ENCODE data around the gene SEL1L3. TPM values are rescaled to one million over a fixed set of nuclear protein-coding genes. Genes with fewer than 3 reads are reported as not detected.

Gene SEL1L3
- total RNA-seq, 4 donors from 2014 or later: 0.73 to 4.1 (median 2.2) TPM

GRCh38 chr4:25713812-25714211 lies 149.0 kb downstream of the SEL1L3 start:
- intact Hi-C loops (cut with DNase I; ENCODE audit: low total_unique reads) (no loop called here), in situ Hi-C loops (cut with MboI; ENCODE audit: low sequenced_read_pairs in 4 of 4) (no loop called here)
- ATAC-seq (no peak), DNase-seq (no peak)
- Histone ChIP-seq H3K4me3 (no peak overlapping the region), H3K9me3 (no peaks in the 10 kb centered on the region), H3K27ac (no peak overlapping the region), H3K36me3 (no peaks in the 10 kb centered on the region), H3K27me3 (no peaks in the 10 kb centered on the region), H3K4me1 (no peaks in the 10 kb centered on the region)
- TF ChIP-seq CTCF (IDR thresholded peaks at IDR 0.05 in 4 of 5, conservative IDR thresholded peaks at IDR 0.05 in 1 of 5) (no peak), POLR2A (IDR thresholded peaks at IDR 0.05) (no peak)

GRCh38 chr4:25712611-25713010 lies 150.2 kb downstream of the SEL1L3 start:
- DNase-seq (no peak), ATAC-seq (no peak)
- Histone ChIP-seq H3K4me3 (no peak overlapping the region), H3K27me3 (no peaks in the 10 kb centered on the region), H3K27ac (no peak overlapping the region), H3K9me3 (no peaks in the 10 kb centered on the region), H3K4me1 (no peaks in the 10 kb centered on the region), H3K36me3 (no peaks in the 10 kb centered on the region)
- intact Hi-C loops (cut with DNase I; ENCODE audit: low total_unique reads) (no loop called here), in situ Hi-C loops (cut with MboI; ENCODE audit: low sequenced_read_pairs in 4 of 4) (no loop called here)
- TF ChIP-seq POLR2A (IDR thresholded peaks at IDR 0.05) (no peak), CTCF (IDR thresholded peaks at IDR 0.05 in 4 of 5, conservative IDR thresholded peaks at IDR 0.05 in 1 of 5) (no peak)

GRCh38 chr4:25710637-25711036 lies 152.2 kb downstream of the SEL1L3 start:
- Histone ChIP-seq H3K4me3 (no peak overlapping the region), H3K27ac (no peak overlapping the region), H3K9me3 (no peaks in the 10 kb centered on the region), H3K36me3 (no peaks in the 10 kb centered on the region), H3K4me1 (no peaks in the 10 kb centered on the region), H3K27me3 (no peaks in the 10 kb centered on the region)
- TF ChIP-seq CTCF (IDR thresholded peaks at IDR 0.05 in 4 of 5, conservative IDR thresholded peaks at IDR 0.05 in 1 of 5) (no peak), POLR2A (IDR thresholded peaks at IDR 0.05) (no peak)
- DNase-seq (no peak), ATAC-seq (no peak)
- in situ Hi-C loops (cut with MboI; ENCODE audit: low sequenced_read_pairs in 4 of 4): no loop called here
- intact Hi-C loops (cut with DNase I; ENCODE audit: low total_unique reads): no loop called here

GRCh38 chr4:25704516-25704915 lies 158.3 kb downstream of the SEL1L3 start:
- Histone ChIP-seq H3K4me1 (no peaks in the 10 kb centered on the region), H3K27me3 (no peaks in the 10 kb centered on the region), H3K4me3 (no peak overlapping the region), H3K27ac (no peak overlapping the region), H3K9me3 (no peaks in the 10 kb centered on the region), H3K36me3 (no peaks in the 10 kb centered on the region)
- intact Hi-C loops (cut with DNase I; ENCODE audit: low total_unique reads): no loop called here
- DNase-seq (no peak), ATAC-seq (no peak)
- in situ Hi-C loops (cut with MboI; ENCODE audit: low sequenced_read_pairs in 4 of 4): no loop called here
- TF ChIP-seq POLR2A (IDR thresholded peaks at IDR 0.05) (no peak), CTCF (IDR thresholded peaks at IDR 0.05 in 4 of 5, conservative IDR thresholded peaks at IDR 0.05 in 1 of 5) (no peak)

DNA sequence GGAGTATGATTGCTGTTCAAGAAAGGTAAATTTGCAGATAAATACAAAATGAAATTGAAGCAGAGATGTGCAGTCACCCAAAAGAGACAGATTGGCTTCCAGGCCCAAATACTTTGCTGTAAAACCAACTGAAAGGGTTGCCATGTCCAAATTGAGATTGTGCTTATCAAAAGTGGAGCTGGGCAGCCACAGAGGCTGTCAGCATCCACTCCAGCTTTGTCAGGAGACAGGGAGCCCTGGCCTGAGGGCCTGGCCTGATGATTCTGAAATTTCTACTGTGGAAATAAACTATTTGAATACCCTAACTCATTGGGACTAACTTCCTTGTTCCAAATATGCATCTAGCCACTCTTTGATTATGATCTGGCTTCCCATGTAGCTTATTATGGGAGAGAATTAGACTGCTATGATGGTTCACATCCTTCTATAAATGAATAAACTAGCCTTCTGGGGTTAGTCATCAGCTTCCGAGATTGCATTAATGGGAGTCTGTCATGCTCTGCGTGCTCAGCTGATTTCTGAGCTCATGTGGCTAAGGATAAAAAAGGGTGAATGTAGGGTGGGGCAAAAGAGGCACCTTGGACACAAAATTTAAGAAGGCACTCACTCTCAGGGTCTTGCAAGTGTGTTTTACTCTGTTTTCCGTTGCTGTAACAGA lies 158.9 kb downstream of the SEL1L3 start:
- TF ChIP-seq POLR2A (IDR thresholded peaks at IDR 0.05): no peak
- no peak for TF ChIP-seq CTCF (IDR thresholded peaks at IDR 0.05 in 4 of 5, conservative IDR thresholded peaks at IDR 0.05 in 1 of 5)
- no peak overlapping the region for H3K27ac ChIP-seq
- intact Hi-C loops (cut with DNase I; ENCODE audit: low total_unique reads): no loop called here
- ATAC-seq: no peak
- no peaks in the 10 kb centered on the region for H3K4me1 ChIP-seq
- no peak overlapping the region for H3K4me3 ChIP-seq
- in situ Hi-C loops (cut with MboI; ENCODE audit: low sequenced_read_pairs in 4 of 4): no loop called here
- DNase-seq: no peak
- H3K9me3 ChIP-seq: no peaks in the 10 kb centered on the region
- no peaks in the 10 kb centered on the region for H3K36me3 ChIP-seq
- no peaks in the 10 kb centered on the region for H3K27me3 ChIP-seq

All from gastrocnemius medialis (tissue), 4 donors.